SK-N-SH (cell line): ENCODE measurements around the gene CBX1. TPM values are rescaled to one million over a fixed set of nuclear protein-coding genes. Genes with fewer than 3 reads are reported as not detected.

Source experiments
- CTCF ChIA-PET: fragments of 300-600, 350-600 bp; formaldehyde crosslinking; extraction: SDS; loops from one replicate; lab custom pipeline; 2021; lab: Yijun Ruan, JAX
- POLR2A ChIA-PET: fragments of 350-600 bp; sonication (Branson Sonifier 250); formaldehyde crosslinking; extraction: SDS; loops from one replicate; lab custom pipeline; 2020; ENCODE audit warnings: antibody characterized with exemption, inconsistent platforms; lab: Yijun Ruan, JAX
- DNase-seq: peaks from one replicate; pipeline ENCODE4 v3.0.0; 2012
- H2AFZ ChIP-seq: fragments of 200-600 bp; sonication (generic); 2 replicates; pipeline ENCODE4 v1.8.1; 2016; ENCODE audit warnings: antibody characterized with exemption, mild to moderate bottlenecking, low read depth
- H3F3A ChIP-seq: fragments of 200-600 bp; sonication (generic); replicated peaks from 2 replicates; pipeline ENCODE3; 2016; ENCODE audit warnings: antibody characterized with exemption, mild to moderate bottlenecking; ENCODE audit not compliant: insufficient read depth
- H3K27ac ChIP-seq, 2 experiments: fragments of 200-500 bp in 1 of 2; fragments of 200-600 bp in 1 of 2; sonication (Bioruptor generic) in 1 of 2; sonication (generic), shearing (Covaris generic) in 1 of 2; 2 replicates each; pipeline versions ENCODE4 v1.5.1 to v1.6.1; 2014 to 2016; ENCODE audit warnings: low read depth in 2 of 2, inconsistent platforms in 1 of 2, low read length in 1 of 2, mild to moderate bottlenecking in 1 of 2, mixed read lengths in 1 of 2
- H3K27me3 ChIP-seq: fragments of 200-600 bp; sonication (generic), shearing (Covaris generic); 2 replicates; pipeline ENCODE4 v1.6.1; 2016; ENCODE audit warnings: mixed run types; ENCODE audit not compliant: insufficient read depth
- H3K36me3 ChIP-seq, 2 experiments: fragments of 200-500 bp in 1 of 2; fragments of 200-600 bp in 1 of 2; sonication (Bioruptor generic) in 1 of 2; sonication (generic) in 1 of 2; replicated peaks in 1 of 2; 2 replicates each; pipeline versions ENCODE3 to v1.5.1; 2014 to 2016; ENCODE audit warnings: low read length in 1 of 2, mild to moderate bottlenecking in 1 of 2; ENCODE audit not compliant: insufficient read depth in 2 of 2, control insufficient read depth in 1 of 2
- H3K4me1 ChIP-seq, 2 experiments: fragments of 200-500 bp in 1 of 2; fragments of 200-600 bp in 1 of 2; sonication (Bioruptor generic) in 1 of 2; sonication (generic), shearing (Covaris generic) in 1 of 2; 2 replicates each; pipeline versions ENCODE4 v1.5.1 to v1.6.1; 2014 to 2016; ENCODE audit warnings: low read depth in 1 of 2, low read length in 1 of 2, mixed run types in 1 of 2; ENCODE audit not compliant: insufficient read depth in 2 of 2, control insufficient read depth in 1 of 2
- H3K4me2 ChIP-seq: fragments of 200-600 bp; sonication (generic), shearing (Covaris generic); 2 replicates; pipeline ENCODE4 v1.6.1; 2017; ENCODE audit warnings: mixed run types
- H3K4me3 ChIP-seq, 2 experiments: fragments of 200-500 bp in 1 of 2; fragments of 200-600 bp in 1 of 2; sonication (Bioruptor generic) in 1 of 2; sonication (generic), shearing (Covaris generic) in 1 of 2; 2 replicates each; pipeline versions ENCODE4 v1.5.1 to v1.8.1; 2014 to 2016; ENCODE audit warnings: low read depth in 2 of 2, inconsistent platforms in 1 of 2, low read length in 1 of 2, mild to moderate bottlenecking in 1 of 2, mixed read lengths in 1 of 2, moderate library complexity in 1 of 2
- H3K79me2 ChIP-seq: fragments of 200-600 bp; sonication (generic); 2 replicates; pipeline ENCODE4 v1.8.1; 2017; ENCODE audit warnings: mild to moderate bottlenecking; ENCODE audit not compliant: insufficient read depth
- H3K9ac ChIP-seq: fragments of 200-600 bp; sonication (generic); 2 replicates; pipeline ENCODE4 v1.6.1; 2017; ENCODE audit warnings: mixed run types
- H3K9me2 ChIP-seq: fragments of 200-600 bp; sonication (generic); 2 replicates; pipeline ENCODE4 v1.6.1; 2017; ENCODE audit warnings: mixed run types
- H3K9me3 ChIP-seq: fragments of 200-600 bp; sonication (generic); 2 replicates; pipeline ENCODE4 v1.6.1; 2017; ENCODE audit warnings: mixed run types, mild to moderate bottlenecking, moderate library complexity
- H4K20me1 ChIP-seq: fragments of 200-600 bp; sonication (generic); 2 replicates; pipeline ENCODE4 v1.6.1; 2017; ENCODE audit warnings: mild to moderate bottlenecking, mixed run types; ENCODE audit not compliant: insufficient read depth
- CHD2 ChIP-seq: fragments of 150-350 bp; IDR thresholded peaks from 2 replicates; pipeline ENCODE4 v1.6.1; 2018; ENCODE audit warnings: low read length; ENCODE audit not compliant: partially characterized antibody
- CTCF ChIP-seq: fragments of 200-600 bp; sonication (generic); IDR thresholded peaks from 2 replicates; pipeline ENCODE4 v1.6.1; 2017; ENCODE audit warnings: antibody characterized with exemption, mild to moderate bottlenecking, moderate library complexity
- ELF1 ChIP-seq: IDR thresholded peaks from 2 replicates; pipeline ENCODE4 v1.4.0; 2012
- FOSL2 ChIP-seq: IDR thresholded peaks from 2 replicates; pipeline ENCODE4 v1.4.0; 2012; ENCODE audit warnings: low read depth, mild to moderate bottlenecking, moderate library complexity, borderline replicate concordance
- FOXJ3 ChIP-seq: sonication (generic); formaldehyde crosslinking; IDR thresholded peaks from 2 replicates; pipeline ENCODE4 v1.5.1; 2020; ENCODE audit warnings: mild to moderate bottlenecking, missing genetic modification reagents
- GABPA ChIP-seq: IDR thresholded peaks from 2 replicates; pipeline ENCODE4 v1.4.0; 2012; ENCODE audit warnings: low read depth, mild to moderate bottlenecking
- GATA2 ChIP-seq: sonication (generic); formaldehyde crosslinking; IDR thresholded peaks from 2 replicates; pipeline ENCODE4 v1.5.0; 2020; ENCODE audit warnings: mild to moderate bottlenecking, missing genetic modification reagents
- IRF3 ChIP-seq: fragments of 150-350 bp; IDR thresholded peaks from 2 replicates; pipeline ENCODE4 v1.6.1; 2016; ENCODE audit warnings: mild to moderate bottlenecking, low read depth, low read length
- JUND ChIP-seq: IDR thresholded peaks from 2 replicates; pipeline ENCODE4 v1.4.0; 2012
- MEF2A ChIP-seq: IDR thresholded peaks from 2 replicates; pipeline ENCODE4 v1.4.0; 2012; ENCODE audit warnings: low read depth, borderline replicate concordance
- PBX3 ChIP-seq: IDR thresholded peaks from 2 replicates; pipeline ENCODE4; 2012
- POLR2AphosphoS5 ChIP-seq: IDR thresholded peaks from 2 replicates; pipeline ENCODE4 v1.6.1; 2012; ENCODE audit warnings: low read depth, low read length
- RCOR1 ChIP-seq: fragments of 150-350 bp; IDR thresholded peaks from 2 replicates; pipeline ENCODE4 v1.6.1; 2017; ENCODE audit warnings: antibody characterized with exemption, low read length
- RFX5 ChIP-seq: IDR thresholded peaks from 2 replicates; pipeline ENCODE4 v1.6.1; 2012; ENCODE audit warnings: mild to moderate bottlenecking, improper control_type of control experiment, low read length
- SMC3 ChIP-seq: IDR thresholded peaks from 2 replicates; pipeline ENCODE4 v1.6.1; 2012; ENCODE audit warnings: low read depth, low read length, improper control_type of control experiment
- TCF12 ChIP-seq: IDR thresholded peaks from 2 replicates; pipeline ENCODE4 v1.4.0; 2012
- USF1 ChIP-seq: IDR thresholded peaks from 2 replicates; pipeline ENCODE4 v1.4.0; 2012; ENCODE audit warnings: low read depth, borderline replicate concordance
- YY1 ChIP-seq: IDR thresholded peaks from 2 replicates; pipeline ENCODE4 v1.4.0; 2012; ENCODE audit warnings: low read depth, mild to moderate bottlenecking
- ZBTB33 ChIP-seq: IDR thresholded peaks from 2 replicates; pipeline ENCODE4 v1.4.0; 2012; ENCODE audit warnings: low read depth, borderline replicate concordance
- WGBS: methylation state at CpG from one replicate; pipeline ENCODE4 v1.1.6; 2017; ENCODE audit warnings: low lambda C conversion rate; 5-methylcytosine and 5-hydroxymethylcytosine counted together
- polyA plus RNA-seq, 3 experiments: library from polyadenylated mRNA; depleted of rRNA; stranded (reverse); fragments of >200 nt; gene quantifications; 2 replicates each; pipeline ENCODE4 v1.2.3, GENCODE V29; 2012

Gene CBX1
- polyA plus RNA-seq, 1 of the 3 experiments (the other 2 are of a cell fraction), result 102 TPM

GRCh38 chr17:48143629-48144028 lies 42.4 kb upstream of the CBX1 start:
- TF ChIP-seq GABPA (no peak), CHD2 (no peak)
- POLR2A ChIA-PET, result no interaction called here

GRCh38 chr17:48139944-48140343 lies 38.7 kb upstream of the CBX1 start:
- Histone ChIP-seq H3K79me2 (no peaks in the 10 kb centered on the region), H3K9ac (no peak overlapping the region), H3K9me3 (no peaks in the 10 kb centered on the region), H4K20me1 (no peaks in the 10 kb centered on the region), H3K4me3 (no peak overlapping the region), H3K4me2 (no peak overlapping the region), H3F3A (no peaks in the 10 kb centered on the region), H3K36me3 (no peaks in the 10 kb centered on the region), H2AFZ (no peak overlapping the region), H3K9me2 (no peaks in the 10 kb centered on the region), H3K27me3 (peaks cover 80% of the 10 kb centered on the region), H3K27ac (no peak overlapping the region), H3K4me1 (no peaks in the 10 kb centered on the region; a peak in 1 of 4 replicates)
- no peak for DNase-seq
- WGBS, result 56% methylated on average over 2 of the region's 2 CpGs
- CTCF ChIA-PET, result interaction anchor here (0.8 to 2.4 kb wide), 8 partner anchors 8 to 115 kb away, joined by 3 to 11 read pairs (median 4); no protein-coding TSS in a partner anchor
- POLR2A ChIA-PET, result no interaction called here
- TF ChIP-seq FOXJ3 (CRISPR knock-in tag), result no peak
- TF ChIP-seq FOSL2, result no peak
- no peak for TF ChIP-seq RFX5
- TF ChIP-seq USF1, result no peak
- TF ChIP-seq JUND, result no peak
- TF ChIP-seq TCF12, result no peak
- TF ChIP-seq RCOR1, result no peak
- no peak for TF ChIP-seq IRF3
- TF ChIP-seq ELF1, result no peak
- no peak for TF ChIP-seq ZBTB33
- no peak for TF ChIP-seq MEF2A
- no peak for TF ChIP-seq GATA2 (CRISPR knock-in tag)
- no peak for TF ChIP-seq SMC3
- TF ChIP-seq POLR2AphosphoS5, result no peak
- TF ChIP-seq PBX3, result no peak
- TF ChIP-seq CTCF, result no peak
- TF ChIP-seq YY1, result no peak

More at GRCh38 chr17:48143629-48144028, 42.4 kb upstream of the CBX1 start:
- WGBS, result 12% methylated on average over 6 of the region's 6 CpGs
- peaks cover 97% of the 10 kb centered on the region for H3K27me3 ChIP-seq
- no peaks in the 10 kb centered on the region for H3K79me2 ChIP-seq
- no peak overlapping the region for H3K9ac ChIP-seq
- H3K4me2 ChIP-seq, result no peak overlapping the region
- no peak overlapping the region for H3K27ac ChIP-seq
- no peak for DNase-seq
- H2AFZ ChIP-seq, result no peak overlapping the region
- no peak overlapping the region for H3K4me3 ChIP-seq
- H4K20me1 ChIP-seq, result no peaks in the 10 kb centered on the region
- no peaks in the 10 kb centered on the region for H3K36me3 ChIP-seq
- H3F3A ChIP-seq, result no peaks in the 10 kb centered on the region
- no peaks in the 10 kb centered on the region for H3K9me2 ChIP-seq
- CTCF ChIA-PET, result interaction anchor here (0.6 to 2.6 kb wide), 10 partner anchors 10 to 612 kb away, joined by 3 to 12 read pairs (median 4); no protein-coding TSS in a partner anchor
- no peaks in the 10 kb centered on the region for H3K9me3 ChIP-seq
- H3K4me1 ChIP-seq, result peaks cover 0 to 8% of the 10 kb centered on the region in 2 experiments; a peak in 1 of 4 replicates
